HK-2 (cell line): ENCODE results near the gene EXOC6B.
"Not testable (repeated sequence)": the region's sequence is repeated elsewhere in the genome, so short reads cannot be mapped to it uniquely, and the experiment has no call there.

Experiments
- DNase-seq: peaks from one replicate; pipeline ENCODE4 v3.0.0-alpha.2; 2018; ENCODE audit not compliant: unreplicated experiment

Gene EXOC6B

GRCh38 chr2:72442270-72442669 lies 383.6 kb downstream of the EXOC6B start:
- no peak for DNase-seq

- DNase-seq, result no peak
These were observed 385.9 kb downstream of the EXOC6B start for GRCh38 chr2:72439892-72440291.

GRCh38 chr2:72438364-72438763 lies 387.5 kb downstream of the EXOC6B start:
- DNase-seq, result no peak

DNA sequence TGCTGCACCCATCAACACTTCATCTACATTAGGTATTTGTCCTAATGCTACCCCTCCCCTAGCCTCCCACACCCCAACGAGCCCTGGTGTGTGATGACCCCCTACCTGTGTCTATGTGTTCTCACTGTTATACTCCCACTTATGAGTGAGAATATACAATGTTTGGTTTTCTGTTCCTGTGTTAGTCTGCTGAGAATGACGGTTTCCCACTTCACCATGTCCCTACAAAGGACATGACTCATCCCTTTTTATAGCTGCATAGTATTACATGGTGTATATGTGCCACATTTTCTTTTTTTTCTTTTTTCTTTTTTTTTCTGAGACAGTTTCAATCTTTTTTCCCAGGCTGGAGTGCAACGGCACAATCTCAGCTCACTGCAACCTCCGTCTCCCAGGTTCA lies 394.1 kb downstream of the EXOC6B start:
- no peak for DNase-seq

DNA sequence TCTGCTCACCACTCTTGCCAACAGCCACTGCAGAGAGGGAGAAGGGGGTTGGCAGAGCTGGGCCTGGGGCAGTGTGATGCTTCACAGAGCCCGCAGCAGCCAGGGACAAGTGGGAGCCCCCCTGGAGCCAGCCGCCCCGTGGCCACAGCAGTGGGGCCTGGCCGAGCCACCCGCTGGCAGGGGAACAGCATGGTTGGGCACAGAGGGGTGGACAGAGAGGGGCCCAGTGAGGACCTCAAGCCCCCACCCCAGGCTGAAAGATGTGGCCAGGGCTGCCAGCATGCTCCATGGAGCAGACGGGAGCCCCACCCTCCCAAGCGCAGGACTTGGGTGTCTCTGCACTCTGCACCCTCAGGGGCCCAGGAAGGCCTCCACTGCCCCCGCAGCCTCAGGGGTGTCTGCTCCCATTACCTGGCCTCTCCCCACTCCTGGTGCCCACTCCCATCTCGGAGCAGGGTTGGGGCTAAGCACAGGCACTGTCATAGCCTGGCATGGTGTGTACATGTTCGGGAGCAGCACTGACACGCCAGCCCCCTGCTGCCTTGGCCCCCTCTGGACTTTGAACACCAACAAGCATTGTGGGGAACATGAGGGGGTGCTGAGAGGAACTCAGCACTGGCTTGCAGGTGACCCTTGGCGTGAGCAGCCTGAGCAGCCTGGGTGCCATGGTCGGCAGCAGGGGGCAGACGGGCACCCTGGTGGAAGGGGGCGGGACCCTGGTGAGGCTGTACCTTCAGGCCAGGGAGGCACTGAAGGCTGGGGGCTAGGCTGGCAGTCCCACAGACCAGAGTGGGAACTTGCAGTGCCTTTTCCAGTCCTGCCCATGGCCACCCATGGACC lies 398.6 kb downstream of the EXOC6B start:
- no peak for DNase-seq

GRCh38 chr2:72425996-72426395 lies 399.8 kb downstream of the EXOC6B start:
- DNase-seq, result no peak

DNA sequence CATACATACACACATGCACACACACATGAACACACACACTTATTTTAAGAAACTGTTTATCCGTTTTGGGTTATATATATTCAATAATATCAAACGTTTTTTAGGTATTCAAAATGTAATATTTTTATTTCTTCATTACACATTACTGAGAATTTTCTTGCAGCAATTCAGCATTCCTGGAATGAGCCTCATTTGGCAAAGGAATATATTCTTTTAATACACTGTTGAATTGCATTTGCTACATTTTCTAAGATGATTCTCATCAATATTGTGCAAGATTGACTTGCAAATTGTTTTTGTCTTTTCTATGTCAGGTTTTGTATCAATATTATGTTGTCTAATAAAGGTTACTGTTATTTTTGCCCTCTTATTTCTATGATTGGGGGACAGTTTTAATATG lies 402.1 kb downstream of the EXOC6B start:
- DNase-seq, result no peak

- not testable (repeated sequence) for DNase-seq
These were observed 404.0 kb downstream of the EXOC6B start for GRCh38 chr2:72421771-72422379.

GRCh38 chr2:72415781-72416475 lies 409.9 kb downstream of the EXOC6B start:
- no peak for DNase-seq

- no peak for DNase-seq
These were observed 410.6 kb downstream of the EXOC6B start for GRCh38 chr2:72415241-72415661.

- no peak for DNase-seq
These were observed 411.6 kb downstream of the EXOC6B start for GRCh38 chr2:72414137-72414760.

GRCh38 chr2:72413716-72414115 lies 412.1 kb downstream of the EXOC6B start:
- DNase-seq, result no peak

- no peak for DNase-seq
These were observed 413.6 kb downstream of the EXOC6B start for GRCh38 chr2:72412214-72412613.

DNA sequence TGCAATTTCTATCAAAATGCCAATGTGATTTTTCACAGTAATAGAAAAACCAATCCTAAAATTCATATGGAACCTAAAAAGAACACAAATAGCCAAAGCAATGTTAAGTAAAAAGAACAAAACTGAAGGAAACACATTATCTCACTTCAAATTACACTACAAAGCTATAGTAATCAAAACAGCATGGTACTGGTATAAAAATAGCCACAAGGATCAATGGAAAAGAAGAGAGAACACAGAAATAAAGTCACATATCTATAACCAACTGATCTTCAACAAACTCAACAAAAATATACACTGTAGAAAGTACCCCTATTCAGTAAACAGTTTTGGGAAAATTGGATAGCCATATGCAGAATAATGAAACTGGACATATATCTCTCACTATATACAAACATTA lies 426.0 kb downstream of the EXOC6B start:
- DNase-seq, result no peak

DNA sequence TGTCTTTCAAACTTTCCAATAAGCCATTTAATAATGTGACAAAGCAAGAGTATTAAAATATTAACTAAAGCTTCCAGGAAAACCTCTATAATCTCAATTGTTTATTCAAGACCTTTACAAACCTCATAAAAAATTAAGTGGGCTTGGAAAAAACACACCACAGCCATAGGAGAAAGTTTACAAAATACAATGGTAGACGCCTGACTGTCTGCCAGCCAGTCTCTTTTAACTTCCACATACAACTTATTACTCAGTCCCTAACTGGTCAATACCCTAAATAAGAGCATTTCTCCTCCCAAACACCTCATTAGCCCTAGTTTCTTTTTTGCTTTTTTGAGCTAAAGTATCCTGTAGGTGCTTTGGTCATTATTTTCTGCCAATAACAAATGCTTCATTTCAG lies 430.7 kb downstream of the EXOC6B start:
- DNase-seq, result no peak

GRCh38 chr2:72394541-72395070 lies 431.2 kb downstream of the EXOC6B start:
- no peak for DNase-seq

DNA sequence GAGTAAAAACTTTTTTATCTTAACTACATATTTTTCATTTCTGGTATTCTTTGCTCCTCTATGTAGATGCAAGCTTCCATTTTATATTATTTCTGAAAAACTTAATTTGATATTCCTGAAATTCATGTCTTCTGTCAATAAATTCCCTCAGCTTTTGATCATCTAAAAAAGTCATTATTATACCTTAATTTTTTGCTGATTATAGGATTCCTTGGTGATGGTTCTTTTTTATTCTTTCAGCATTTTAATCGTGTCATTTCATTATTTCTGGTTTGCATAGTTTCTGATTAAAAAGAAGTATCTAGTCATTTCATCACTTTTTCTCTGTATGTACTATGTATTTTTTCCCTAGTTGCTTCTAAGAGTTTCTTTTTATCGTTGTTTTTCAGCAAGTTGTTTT lies 436.4 kb downstream of the EXOC6B start:
- no peak for DNase-seq

- no peak for DNase-seq
These were observed 437.6 kb downstream of the EXOC6B start for GRCh38 chr2:72388263-72388662.

DNA sequence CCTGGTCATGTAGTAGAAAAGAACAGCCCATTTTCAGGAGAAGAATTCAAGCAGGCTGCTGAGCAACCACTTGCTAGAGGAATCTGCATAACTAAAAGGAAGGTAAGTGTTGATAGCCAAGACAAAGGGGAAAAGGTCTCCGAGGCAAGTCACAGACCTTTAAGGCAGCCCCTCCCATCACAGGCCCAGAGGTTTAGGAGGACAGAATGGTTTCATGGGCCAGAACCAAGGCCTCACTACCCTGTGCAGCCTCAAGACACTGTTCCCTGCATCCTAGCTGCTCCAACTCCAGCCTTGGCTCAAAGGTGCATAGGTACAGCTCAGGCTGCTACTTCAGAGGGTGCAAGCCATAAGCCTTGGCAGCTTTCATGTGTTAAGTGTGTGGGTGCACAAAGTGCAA lies 439.5 kb downstream of the EXOC6B start:
- DNase-seq, result no peak

DNA sequence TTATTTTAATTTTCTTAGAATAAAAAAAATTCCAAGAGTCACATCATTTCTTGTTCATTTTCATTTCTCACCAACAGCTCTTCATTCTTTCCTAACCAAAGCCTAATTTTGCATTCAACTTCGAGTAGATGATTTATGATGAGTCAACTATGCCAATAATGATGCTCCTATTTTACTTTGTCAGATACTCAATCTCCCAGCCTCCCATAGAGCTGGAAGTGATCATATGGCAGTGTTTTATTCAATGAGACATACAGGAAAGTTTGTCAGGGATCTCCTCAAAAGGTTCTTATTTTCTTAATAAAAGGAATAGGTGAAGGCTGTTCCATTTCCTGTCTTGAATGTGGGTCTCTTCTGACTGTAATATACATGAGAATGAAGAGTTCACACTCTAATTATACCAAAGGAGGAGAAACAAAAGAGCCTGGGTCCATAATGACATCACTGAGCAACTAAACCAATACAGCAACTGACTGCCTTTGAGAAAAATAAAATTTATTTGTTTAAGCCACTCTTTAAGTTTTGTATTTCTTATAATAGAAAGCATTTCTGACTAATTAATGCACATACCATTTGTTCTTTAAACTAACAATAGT lies 447.0 kb downstream of the EXOC6B start:
- DNase-seq, result no peak

DNA sequence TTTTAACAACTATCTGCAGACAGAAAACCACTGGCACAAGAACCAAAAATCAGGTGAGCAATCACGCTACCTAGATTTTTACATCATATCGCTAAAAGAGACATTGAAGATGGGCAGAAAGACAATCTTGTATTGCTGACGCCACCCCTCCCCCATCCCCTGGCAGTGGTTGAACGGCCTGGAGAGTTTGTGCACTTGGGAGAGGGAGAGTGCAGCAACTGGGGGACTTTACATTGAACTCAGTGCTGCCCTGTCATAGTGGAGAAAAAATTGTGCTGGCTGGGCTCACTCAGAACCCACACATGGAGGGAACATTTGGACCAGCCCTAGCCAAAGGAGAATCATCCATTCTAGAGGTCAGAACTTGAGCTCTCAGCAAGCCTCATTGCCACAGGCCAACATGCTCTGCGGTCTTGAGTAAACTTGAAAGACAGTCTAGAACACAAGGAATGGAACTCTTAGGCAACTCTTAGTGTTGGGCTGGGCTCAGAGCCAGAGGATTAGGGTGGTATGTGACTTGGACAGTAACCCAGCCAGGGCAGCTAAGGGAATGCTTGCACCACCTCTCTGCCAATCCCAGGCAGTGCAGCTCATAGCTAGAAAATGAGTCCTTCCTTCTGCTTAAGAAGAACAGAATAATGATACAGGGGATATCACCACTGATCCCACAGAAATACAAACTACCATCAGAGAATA lies 458.2 kb downstream of the EXOC6B start:
- peak; percentile 70 for DNase-seq
